Transverse colon (tissue), 4 donors: Measurements from ENCODE around the gene UBE2K. TPM values are rescaled to one million over a fixed set of nuclear protein-coding genes. Genes with fewer than 3 reads are reported as not detected.

ENCODE experiments used
- DNase-seq: peaks from one replicate; pipeline ENCODE4 v3.0.0-alpha.2; 2019
- H3K27ac ChIP-seq, 4 donors: fragments of 200-600 bp; sonication (generic); 2 replicates each; pipeline ENCODE4 v1.5.1; 2016 to 2018; ENCODE audit warnings: inconsistent platforms in 4 of 4
- H3K27me3 ChIP-seq: fragments of 200-600 bp; sonication (generic); 2 replicates; pipeline ENCODE4 v1.5.1; 2017; ENCODE audit warnings: inconsistent platforms
- H3K36me3 ChIP-seq, 4 donors: fragments of 200-600 bp; sonication (generic); 2 replicates each; pipeline ENCODE4 v1.5.1; 2017 to 2019; ENCODE audit warnings: inconsistent platforms in 4 of 4
- H3K4me1 ChIP-seq, 4 donors: fragments of 200-600 bp; sonication (generic); 2 replicates each; pipeline ENCODE4 v1.5.1; 2017 to 2020; ENCODE audit warnings: inconsistent platforms in 4 of 4
- H3K4me3 ChIP-seq, 4 donors: fragments of 200-600 bp; sonication (generic); 1 replicate in 1 of 4; 2 replicates in 3 of 4; pipeline versions ENCODE4 v1.5.1 to v1.6.1; 2017 to 2019; ENCODE audit warnings: inconsistent platforms in 4 of 4
- H3K9me3 ChIP-seq, 2 donors: fragments of 200-600 bp; sonication (generic); 2 replicates each; pipeline ENCODE4 v1.5.1; 2017 to 2019; ENCODE audit warnings: inconsistent platforms in 2 of 2
- CTCF ChIP-seq, 5 experiments: fragments of 200-600 bp in 3 of 5; fragments of 450-650 bp in 2 of 5; sonication (generic) in 3 of 5; IDR thresholded peaks; 1 replicate in 2 of 5; 2 replicates in 3 of 5; pipeline ENCODE4 v1.5.1; 2016 to 2017; ENCODE audit warnings: antibody characterized with exemption in 5 of 5, inconsistent platforms in 3 of 5, mild to moderate bottlenecking in 2 of 5, moderate library complexity in 1 of 5
- EP300 ChIP-seq: sonication (generic); formaldehyde crosslinking; IDR thresholded peaks from one replicate; pipeline ENCODE4 v1.6.1; 2017; ENCODE audit warnings: antibody characterized with exemption, low read depth
- POLR2A ChIP-seq: fragments of 450-650 bp; IDR thresholded peaks from one replicate; pipeline ENCODE4 v1.6.1; 2016; ENCODE audit warnings: antibody characterized with exemption, mild to moderate bottlenecking, moderate library complexity
- POLR2AphosphoS5 ChIP-seq, 3 donors: sonication (generic); formaldehyde crosslinking; IDR thresholded peaks; one replicate each; pipeline ENCODE4 v1.6.1; 2016; ENCODE audit warnings: antibody characterized with exemption in 3 of 3
- WGBS, 2 donors: methylation state at CpG; one replicate each; pipeline ENCODE4 v1.1.5; 2018; ENCODE audit warnings: low coverage in 1 of 2; 5-methylcytosine and 5-hydroxymethylcytosine counted together
- in situ Hi-C, 4 donors: fragments of 200-750 bp; cut with MboI; loops; one replicate each; pipeline versions ENCODE4 v1.15.0 to v1.15.1; 2017; ENCODE audit warnings: low sequenced_read_pairs in 3 of 4, low pct_ligation_motif_present in 1 of 4, low pct_unique_long_range_greater_than_20kb in 1 of 4
- intact Hi-C: fragments of 100-400 bp; cut with DNase I; formaldehyde crosslinking; loops from one replicate; pipeline ENCODE4 v1.15.1; 2023; ENCODE audit warnings: low total_unique reads
- total RNA-seq, 4 donors: library from RNA; depleted of rRNA; stranded (reverse); fragments of >200 nt; gene quantifications; one replicate each; pipeline ENCODE4 v1.1.0, GENCODE V29; 2016

The UBE2K gene
- total RNA-seq, 4 donors from 2014 or later = 18.9 to 48.6 (median 37.3) TPM

GRCh38 chr4:39754309-39754708, 56.4 kb downstream of the UBE2K start:
- H3K27me3 ChIP-seq = no peaks in the 10 kb centered on the region
- H3K9me3 ChIP-seq = no peaks in the 10 kb centered on the region
- no peaks in the 10 kb centered on the region for H3K4me1 ChIP-seq
- in situ Hi-C loops (no loop called here), intact Hi-C loops (no loop called here)
- no peak for DNase-seq
- 70 to 72% methylated on average over 6 of the region's 6 CpGs for WGBS, 2 donors
- TF ChIP-seq EP300 (no peak), POLR2AphosphoS5 (IDR thresholded peaks at IDR 0.05) (no peak), POLR2A (no peak)
- H3K4me3 ChIP-seq = no peak overlapping the region
- H3K27ac ChIP-seq = no peak overlapping the region
- H3K36me3 ChIP-seq = peaks cover 0 to 41% (median 8%) of the 10 kb centered on the region in 4 donors

GRCh38 chr4:39756159-39756558, 58.2 kb downstream of the UBE2K start:
- 100% methylated on average over 1 to 2 of the region's 2 CpGs for WGBS, 2 donors
- Histone ChIP-seq H3K9me3 (no peaks in the 10 kb centered on the region), H3K4me1 (no peaks in the 10 kb centered on the region), H3K27me3 (no peaks in the 10 kb centered on the region), H3K27ac (no peak overlapping the region), H3K4me3 (no peak overlapping the region), H3K36me3 (peaks cover 0 to 41% (median 5%) of the 10 kb centered on the region in 4 donors)
- DNase-seq = no peak
- intact Hi-C loops (no loop called here), in situ Hi-C loops (no loop called here)
- no peak for TF ChIP-seq POLR2AphosphoS5 (IDR thresholded peaks at IDR 0.05)
- no peak for TF ChIP-seq CTCF (IDR thresholded peaks at IDR 0.05)
- TF ChIP-seq POLR2A = no peak
- TF ChIP-seq EP300 = no peak

- DNase-seq = no peak
- Histone ChIP-seq H3K9me3 (no peaks in the 10 kb centered on the region), H3K27me3 (no peaks in the 10 kb centered on the region), H3K4me3 (no peak overlapping the region), H3K27ac (no peak overlapping the region), H3K36me3 (peaks cover 0 to 46% (median 5%) of the 10 kb centered on the region in 4 donors), H3K4me1 (no peaks in the 10 kb centered on the region)
- in situ Hi-C loops = no loop called here
- WGBS, 2 donors = 93% methylated on average over 6 of the region's 6 CpGs; no CpG with 5 or more reads in 1 of the 2 donors
- intact Hi-C loops = no loop called here
- no peak for TF ChIP-seq CTCF (IDR thresholded peaks at IDR 0.05)
- TF ChIP-seq EP300 = no peak
- no peak for TF ChIP-seq POLR2A
- no peak for TF ChIP-seq POLR2AphosphoS5 (IDR thresholded peaks at IDR 0.05)
Observed at GRCh38 chr4:39758176-39758575, 60.2 kb downstream of the UBE2K start.

GRCh38 chr4:39759569-39759968, 61.6 kb downstream of the UBE2K start:
- in situ Hi-C loops (no loop called here), intact Hi-C loops (no loop called here)
- H3K9me3 ChIP-seq = no peaks in the 10 kb centered on the region
- H3K27ac ChIP-seq = no peak overlapping the region
- 89 to 94% methylated on average over 3 to 4 of the region's 4 CpGs for WGBS, 2 donors
- no peaks in the 10 kb centered on the region for H3K4me1 ChIP-seq
- no peak for TF ChIP-seq CTCF (IDR thresholded peaks at IDR 0.05)
- TF ChIP-seq POLR2AphosphoS5 (IDR thresholded peaks at IDR 0.05) = no peak
- TF ChIP-seq POLR2A = no peak
- TF ChIP-seq EP300 = no peak
- H3K4me3 ChIP-seq = no peak overlapping the region
- H3K36me3 ChIP-seq = peaks cover 0 to 44% (median 5%) of the 10 kb centered on the region in 4 donors
- H3K27me3 ChIP-seq = no peaks in the 10 kb centered on the region
- no peak for DNase-seq
